ENCODE measurements around the gene SYNE2. TPM values are rescaled to one million over a fixed set of nuclear protein-coding genes. Genes with fewer than 3 reads are reported as not detected.
"Not testable (repeated sequence)": the region's sequence is repeated elsewhere in the genome, so short reads cannot be mapped to it uniquely, and the experiment has no call there.

Gene SYNE2
- total RNA-seq, 1 experiment from 2014 or later = 37.5 TPM

GRCh38 chr14:63862163-63862562 lies 9.4 kb downstream of the SYNE2 start:
- CTCF ChIA-PET = no interaction called here
- H3K9me3 ChIP-seq (ENCODE audit: control insufficient read depth, insufficient read depth, low read depth, low read length) = no peaks in the 10 kb centered on the region
- ATAC-seq (no peak), DNase-seq (ENCODE audit: low read depth, low spot score) (no peak)
- H3K27me3 ChIP-seq (ENCODE audit: control insufficient read depth, insufficient read depth, low read length) = no peaks in the 10 kb centered on the region
- TF ChIP-seq SIN3A (IDR thresholded peaks at IDR 0.05; ENCODE audit: borderline replicate concordance, insufficient read depth, low read depth, low read length) (no peak), CTCF (IDR thresholded peaks at IDR 0.05) (no peak), POLR2AphosphoS5 (IDR thresholded peaks at IDR 0.05; ENCODE audit: low read depth, low read length) (no peak), REST (IDR thresholded peaks at IDR 0.05; ENCODE audit: insufficient read depth in 1 of 2, low read depth in 2 of 2, low read length in 1 of 2) (no peak), TCF7L2 (IDR thresholded peaks at IDR 0.05; ENCODE audit: low read depth, low read length) (no peak)
- in situ Hi-C loops (cut with HindIII; ENCODE audit: low pct_unique_long_range_greater_than_20kb, low sequenced_read_pairs) (no loop called here), intact Hi-C loops (cut with micrococcal nuclease; ENCODE audit: unreplicated experiment) (no loop called here)
- H3K4me3 ChIP-seq (ENCODE audit: low read depth in 2 of 2, low read length in 2 of 2) = no peak overlapping the region
- no TSS peak for BruUV-seq (replicated peaks)
- no peaks in the 10 kb centered on the region for H3K36me3 ChIP-seq (ENCODE audit: control insufficient read depth, insufficient read depth, low read length)
- POLR2A ChIA-PET = no interaction called here
- no peak overlapping the region for H3K27ac ChIP-seq (ENCODE audit: low read length)
- peaks cover 13% of the 10 kb centered on the region for H3K4me1 ChIP-seq (ENCODE audit: control insufficient read depth, insufficient read depth, low read length)

GRCh38 chr14:63863004-63863403 lies 10.2 kb downstream of the SYNE2 start:
- ATAC-seq = no peak
- in situ Hi-C loops (cut with HindIII; ENCODE audit: low pct_unique_long_range_greater_than_20kb, low sequenced_read_pairs) = no loop called here
- Histone ChIP-seq H3K36me3 (ENCODE audit: control insufficient read depth, insufficient read depth, low read length) (no peaks in the 10 kb centered on the region), H3K9me3 (ENCODE audit: control insufficient read depth, insufficient read depth, low read depth, low read length) (no peaks in the 10 kb centered on the region), H3K4me3 (ENCODE audit: low read depth in 2 of 2, low read length in 2 of 2) (no peak overlapping the region), H3K27me3 (ENCODE audit: control insufficient read depth, insufficient read depth, low read length) (no peaks in the 10 kb centered on the region), H3K4me1 (ENCODE audit: control insufficient read depth, insufficient read depth, low read length) (peaks cover 13% of the 10 kb centered on the region), H3K27ac (ENCODE audit: low read length) (no peak overlapping the region)
- no peak for DNase-seq (ENCODE audit: low read depth, low spot score)
- BruUV-seq (replicated peaks) = no TSS peak
- ChIA-PET CTCF (no interaction called here), POLR2A (no interaction called here)
- TF ChIP-seq TCF7L2 (IDR thresholded peaks at IDR 0.05; ENCODE audit: low read depth, low read length) = no peak
- no peak for TF ChIP-seq REST (IDR thresholded peaks at IDR 0.05; ENCODE audit: insufficient read depth in 1 of 2, low read depth in 2 of 2, low read length in 1 of 2)
- no peak for TF ChIP-seq POLR2AphosphoS5 (IDR thresholded peaks at IDR 0.05; ENCODE audit: low read depth, low read length)
- TF ChIP-seq SIN3A (IDR thresholded peaks at IDR 0.05; ENCODE audit: borderline replicate concordance, insufficient read depth, low read depth, low read length) = no peak
- no peak for TF ChIP-seq CTCF (IDR thresholded peaks at IDR 0.05)
- intact Hi-C loops (cut with micrococcal nuclease; ENCODE audit: unreplicated experiment) = no loop called here

GRCh38 chr14:63864775-63865174 lies 12.0 kb downstream of the SYNE2 start:
- intact Hi-C loops (cut with micrococcal nuclease; ENCODE audit: unreplicated experiment); POLR2A ChIA-PET: not testable (repeated sequence)
- H3K4me3 ChIP-seq (ENCODE audit: low read depth in 2 of 2, low read length in 2 of 2) = peak overlapping the region; percentile 16 to 44; a peak in 3 of 4 replicates

More at GRCh38 chr14:63864775-63865174, 12.0 kb downstream of the SYNE2 start:
- Histone ChIP-seq H3K27ac (ENCODE audit: low read length) (peak overlapping the region; percentile 63; the same call in 1 of the 2 replicates), H3K4me1 (ENCODE audit: control insufficient read depth, insufficient read depth, low read length) (peaks cover 13% of the 10 kb centered on the region)
- DNase-seq (ENCODE audit: low read depth, low spot score); CTCF ChIA-PET; in situ Hi-C loops (cut with HindIII; ENCODE audit: low pct_unique_long_range_greater_than_20kb, low sequenced_read_pairs); H3K9me3 ChIP-seq (ENCODE audit: control insufficient read depth, insufficient read depth, low read depth, low read length); H3K27me3 ChIP-seq (ENCODE audit: control insufficient read depth, insufficient read depth, low read length); H3K36me3 ChIP-seq (ENCODE audit: control insufficient read depth, insufficient read depth, low read length): not testable (repeated sequence)
- ATAC-seq = peak; percentile 52
- TSS peak; percentile 26 for BruUV-seq (replicated peaks)

Data from Panc1 (cell line).